Astrocyte (in vitro differentiated cells and primary cell): Measurements from ENCODE around the gene UBAC2.

ENCODE experiments used
- CTCF ChIP-seq: IDR thresholded peaks from 2 replicates; pipeline ENCODE4 v1.5.1; 2011; ENCODE audit warnings: low read depth, mild to moderate bottlenecking, inconsistent platforms, low read length, moderate library complexity; ENCODE audit not compliant: insufficient read depth
- EZH2 ChIP-seq: IDR thresholded peaks from 2 replicates; pipeline ENCODE4 v1.6.1; 2012; ENCODE audit warnings: mild to moderate bottlenecking, low read length, inconsistent platforms; ENCODE audit not compliant: insufficient read depth

DNA sequence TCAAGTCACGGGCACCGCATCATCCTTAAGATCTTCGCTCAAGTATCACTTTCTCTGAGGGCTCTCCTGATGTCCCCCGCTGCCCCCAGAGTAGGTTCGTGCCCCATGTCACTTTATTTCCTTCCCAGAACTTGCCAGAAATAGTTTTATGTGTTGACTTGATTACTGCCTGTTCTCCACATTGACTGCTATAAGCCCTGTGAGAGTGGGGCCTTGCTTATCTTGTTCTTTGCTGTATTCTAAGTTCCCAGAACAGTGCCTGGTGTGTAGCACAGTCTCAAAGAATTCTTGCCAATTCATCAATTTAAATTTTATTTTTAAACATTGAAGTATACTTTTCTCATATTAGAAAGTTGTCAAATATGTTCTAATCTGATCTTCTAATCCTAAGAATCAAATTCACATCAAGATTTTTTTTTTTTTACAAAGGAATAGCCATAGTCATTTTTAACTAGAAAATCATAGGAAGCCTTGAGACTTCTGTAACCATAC is 138.6 kb downstream of the UBAC2 start:
- TF ChIP-seq CTCF: no peak
- no peak for TF ChIP-seq EZH2
